HFFc6 (cell line): ENCODE results near the gene KCNIP1. TPM values are rescaled to one million over a fixed set of nuclear protein-coding genes. Genes with fewer than 3 reads are reported as not detected.

ENCODE experiments used
- DNase-seq: peaks from one replicate; pipeline ENCODE4 v3.0.0-alpha.2; 2018
- H3K27ac Mint-ChIP-seq: 2 replicates; pipeline ENCODE4 v1.8.0; 2020; ENCODE audit warnings: mild to moderate bottlenecking, mixed read lengths
- H3K27me3 Mint-ChIP-seq: 2 replicates; pipeline ENCODE4 v1.8.0; 2021; ENCODE audit warnings: mild to moderate bottlenecking, moderate library complexity, mixed read lengths; ENCODE audit not compliant: insufficient read depth
- H3K36me3 Mint-ChIP-seq: 2 replicates; pipeline ENCODE4 v1.8.0; 2021; ENCODE audit warnings: low read depth, mixed read lengths
- H3K4me1 Mint-ChIP-seq: 2 replicates; pipeline ENCODE4 v1.8.0; 2020; ENCODE audit warnings: low read depth, mixed read lengths
- H3K4me3 Mint-ChIP-seq: 2 replicates; pipeline ENCODE4 v1.8.0; 2020; ENCODE audit warnings: mild to moderate bottlenecking, moderate library complexity, mixed read lengths
- H3K9me3 Mint-ChIP-seq: 2 replicates; pipeline ENCODE4 v1.8.0; 2020; ENCODE audit warnings: mild to moderate bottlenecking, mixed read lengths
- CTCF ChIP-seq: fragments of 200-600 bp; sonication (generic); IDR thresholded peaks from 2 replicates; pipeline ENCODE4 v1.5.0; 2021; ENCODE audit warnings: antibody characterized with exemption, mild to moderate bottlenecking
- total RNA-seq, 6 experiments: library from RNA; stranded (reverse); fragmentation: NEBNext Ultra II Directional; extraction: Animal tissue kit (Norgen Biotek cat#: 25700); gene quantifications; 2 replicates in 1 of 6; 3 replicates in 5 of 6; pipeline ENCODE4 v1.2.3, GENCODE V29; 2021

Gene KCNIP1
- total RNA-seq, 6 experiments from 2014 or later: not detected

DNA sequence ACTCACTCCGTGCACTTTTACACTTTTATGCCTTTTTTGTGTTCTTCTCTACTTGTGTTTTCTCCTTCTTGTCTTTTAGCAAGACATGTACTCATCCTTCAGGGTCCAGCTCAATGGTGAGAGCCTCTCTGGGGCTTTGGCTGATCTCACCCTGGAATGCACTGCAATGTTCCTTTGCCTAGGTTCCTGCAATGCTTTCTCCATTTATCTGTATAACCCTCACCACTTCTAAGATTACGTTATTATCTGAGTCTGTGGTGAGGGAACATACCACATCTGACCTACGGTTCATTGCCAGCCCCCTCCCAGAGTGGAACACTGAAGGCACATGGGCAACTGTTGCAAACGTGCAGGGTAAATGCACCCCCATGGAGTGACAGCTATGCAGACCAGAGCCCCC lies 47.3 kb downstream of the KCNIP1 start:
- H3K27me3 Mint-ChIP-seq: peaks cover 3% of the 10 kb centered on the region; the same call in 1 of the 2 replicates
- H3K4me3 Mint-ChIP-seq: no peak overlapping the region
- no peaks in the 10 kb centered on the region for H3K4me1 Mint-ChIP-seq
- H3K36me3 Mint-ChIP-seq: no peaks in the 10 kb centered on the region
- no peak for DNase-seq
- no peaks in the 10 kb centered on the region for H3K9me3 Mint-ChIP-seq
- no peak for TF ChIP-seq CTCF
- no peak overlapping the region for H3K27ac Mint-ChIP-seq

DNA sequence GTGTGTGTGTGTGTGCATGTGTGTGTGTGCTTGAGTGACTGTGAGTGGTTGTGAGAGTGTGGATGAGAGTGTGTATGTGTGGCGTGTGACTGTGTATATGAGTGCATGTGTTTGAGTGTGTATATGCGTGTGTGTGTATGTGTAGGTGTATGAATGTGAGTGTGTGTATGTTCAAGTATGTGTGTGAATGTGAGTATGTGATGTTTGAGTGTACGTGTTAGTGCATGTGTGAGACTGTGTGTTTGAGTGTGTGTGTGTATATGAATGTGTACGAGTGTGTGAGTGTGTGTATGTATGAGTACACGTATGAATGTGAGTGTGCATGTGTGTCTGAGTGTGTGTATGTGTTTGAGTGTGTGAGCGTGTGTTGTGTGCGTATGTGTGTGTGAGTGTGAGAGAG lies 47.8 kb downstream of the KCNIP1 start:
- no peak overlapping the region for H3K27ac Mint-ChIP-seq
- no peaks in the 10 kb centered on the region for H3K36me3 Mint-ChIP-seq
- DNase-seq: no peak

DNA sequence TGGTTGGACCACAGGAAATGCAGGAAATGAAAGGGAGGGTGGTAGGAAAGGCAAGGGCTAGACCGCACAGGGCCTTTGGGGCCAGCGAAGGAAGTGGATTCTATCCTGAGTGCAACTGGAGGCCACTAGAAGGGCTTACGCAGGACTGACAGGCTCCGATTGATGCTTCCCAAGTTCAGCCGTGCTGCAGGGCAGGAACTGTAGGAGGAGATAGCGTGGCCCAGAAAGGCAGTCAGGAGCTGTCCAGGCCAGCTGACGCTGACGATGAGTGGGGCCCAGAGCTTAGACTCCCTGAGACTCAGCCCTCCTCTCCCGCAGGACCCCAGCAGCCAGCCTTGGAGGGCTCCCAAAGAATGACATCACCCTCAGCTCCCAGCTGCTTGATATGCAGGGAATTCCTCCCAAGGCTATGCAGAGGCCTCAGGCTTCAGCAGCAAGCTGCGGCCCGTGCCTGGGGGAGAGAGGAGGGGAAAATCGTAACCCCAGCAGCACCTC lies 48.8 kb downstream of the KCNIP1 start:
- Mint-ChIP-seq H3K27me3 (peaks cover 3% of the 10 kb centered on the region), H3K36me3 (no peaks in the 10 kb centered on the region), H3K4me1 (no peaks in the 10 kb centered on the region), H3K27ac (no peak overlapping the region), H3K9me3 (no peaks in the 10 kb centered on the region), H3K4me3 (no peak overlapping the region)
- no peak for TF ChIP-seq CTCF
- DNase-seq: peak; percentile 3

More for the DNA sequence above, 47.8 kb downstream of the KCNIP1 start:
- Mint-ChIP-seq H3K4me3 (no peak overlapping the region), H3K9me3 (no peaks in the 10 kb centered on the region), H3K27me3 (peaks cover 3% of the 10 kb centered on the region; the same call in 1 of the 2 replicates), H3K4me1 (no peaks in the 10 kb centered on the region)
- TF ChIP-seq CTCF: no peak

GRCh38 chr5:170553218-170553617 lies 49.4 kb downstream of the KCNIP1 start:
- Mint-ChIP-seq H3K4me3 (no peak overlapping the region), H3K27ac (no peak overlapping the region), H3K9me3 (no peaks in the 10 kb centered on the region), H3K27me3 (peaks cover 3% of the 10 kb centered on the region), H3K4me1 (no peaks in the 10 kb centered on the region), H3K36me3 (no peaks in the 10 kb centered on the region)
- no peak for DNase-seq
- TF ChIP-seq CTCF: no peak

DNA sequence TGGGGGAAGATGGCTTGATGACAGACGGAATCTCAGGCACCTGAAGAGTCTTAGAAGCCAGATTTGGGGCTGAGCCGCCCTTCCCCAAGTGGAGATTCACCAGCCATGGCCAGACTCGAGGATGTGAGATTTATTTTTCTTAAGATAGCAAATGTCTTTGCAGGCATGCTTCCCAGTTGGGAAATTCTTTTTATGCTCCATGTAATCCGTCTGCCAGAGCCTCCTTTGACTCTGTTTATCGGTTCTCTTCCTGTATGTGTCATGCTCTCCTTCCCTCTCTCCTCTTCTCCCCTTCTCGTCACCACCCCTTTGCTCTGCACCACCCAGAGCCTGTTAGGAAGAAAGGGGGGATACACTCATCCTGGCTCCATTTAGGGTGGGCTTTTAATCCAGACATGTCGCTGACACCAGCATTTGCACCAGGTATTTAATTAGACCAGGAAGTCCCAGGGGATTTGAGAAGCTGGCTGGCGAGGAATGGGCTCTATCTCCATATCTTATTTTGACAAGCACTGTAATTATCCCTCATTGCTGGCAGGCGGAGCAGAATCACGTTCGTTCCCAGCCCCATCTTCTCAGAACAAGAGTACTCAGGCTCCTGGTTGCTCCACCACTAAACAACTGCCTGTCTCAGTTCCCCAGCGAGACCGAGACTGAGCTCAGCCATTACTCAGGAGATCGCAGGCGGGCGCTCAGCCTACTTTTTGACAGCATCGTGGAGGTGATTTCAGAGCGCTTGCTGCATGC lies 50.9 kb downstream of the KCNIP1 start:
- H3K4me1 Mint-ChIP-seq: no peaks in the 10 kb centered on the region
- H3K27ac Mint-ChIP-seq: no peak overlapping the region
- H3K4me3 Mint-ChIP-seq: no peak overlapping the region
- no peak for TF ChIP-seq CTCF
- peaks cover 5% of the 10 kb centered on the region for H3K27me3 Mint-ChIP-seq
- no peak for DNase-seq
- no peaks in the 10 kb centered on the region for H3K36me3 Mint-ChIP-seq
- H3K9me3 Mint-ChIP-seq: no peaks in the 10 kb centered on the region
